Liver (tissue), 9 donors: Measurements from ENCODE around the gene MYOM3. TPM values are rescaled to one million over a fixed set of nuclear protein-coding genes. Genes with fewer than 3 reads are reported as not detected.

ENCODE experiments used
- DNase-seq: peaks from one replicate; pipeline ENCODE4 v3.0.0-alpha.2; 2017; ENCODE audit warnings: low spot score
- H3K27ac ChIP-seq, 2 donors: one replicate each; pipeline ENCODE4 v1.7.0; 2013; ENCODE audit warnings: inconsistent platforms in 2 of 2, low read length in 2 of 2, control low read depth in 1 of 2, low read depth in 1 of 2, mild to moderate bottlenecking in 1 of 2
- H3K27me3 ChIP-seq, 4 donors: one replicate each; pipeline versions ENCODE4 v1.6.1 to v1.7.0; 2013; ENCODE audit warnings: low read length in 3 of 4, inconsistent platforms in 1 of 4, mild to moderate bottlenecking in 1 of 4, moderate library complexity in 1 of 4; ENCODE audit not compliant: control insufficient read depth in 4 of 4, insufficient read depth in 4 of 4
- H3K36me3 ChIP-seq, 4 donors: one replicate each; pipeline versions ENCODE4 v1.6.1 to v1.7.0; 2013; ENCODE audit warnings: low read length in 3 of 4, mild to moderate bottlenecking in 3 of 4, low read depth in 1 of 4, moderate library complexity in 1 of 4; ENCODE audit not compliant: control insufficient read depth in 4 of 4, insufficient read depth in 3 of 4
- H3K4me1 ChIP-seq, 4 donors: one replicate each; pipeline versions ENCODE4 v1.6.1 to v1.7.0; 2013; ENCODE audit warnings: low read length in 3 of 4, mild to moderate bottlenecking in 3 of 4, moderate library complexity in 1 of 4; ENCODE audit not compliant: control insufficient read depth in 4 of 4, insufficient read depth in 4 of 4
- H3K4me3 ChIP-seq, 3 donors: one replicate each; pipeline versions ENCODE4 v1.6.1 to v1.7.0; 2013; ENCODE audit warnings: low read length in 3 of 3, control low read depth in 1 of 3, low read depth in 1 of 3, mild to moderate bottlenecking in 1 of 3
- H3K9ac ChIP-seq, 2 donors: one replicate each; pipeline ENCODE4 v1.7.0; 2013; ENCODE audit warnings: low read length in 2 of 2, mild to moderate bottlenecking in 2 of 2, moderate library complexity in 2 of 2, control low read depth in 1 of 2, low read depth in 1 of 2
- H3K9me3 ChIP-seq, 4 donors: one replicate each; pipeline versions ENCODE4 v1.6.1 to v1.7.0; 2013; ENCODE audit warnings: low read length in 3 of 4; ENCODE audit not compliant: control insufficient read depth in 4 of 4
- ATF3 ChIP-seq: IDR thresholded peaks from 2 replicates; pipeline ENCODE4 v1.6.1; 2016; ENCODE audit warnings: antibody characterized with exemption
- EGR1 ChIP-seq, 2 donors: IDR thresholded peaks; 2 replicates each; pipeline ENCODE4 v1.6.1; 2016 to 2018; ENCODE audit warnings: antibody characterized with exemption in 2 of 2, low read depth in 2 of 2
- FOXA1 ChIP-seq: IDR thresholded peaks from 2 replicates; pipeline ENCODE4 v1.6.1; 2016; ENCODE audit warnings: antibody characterized with exemption
- GABPA ChIP-seq, 2 donors: IDR thresholded peaks in 1 of 2; conservative IDR thresholded peaks in 1 of 2; 2 replicates each; pipeline ENCODE4 v1.6.1; 2016; ENCODE audit warnings: antibody characterized with exemption in 2 of 2, mild to moderate bottlenecking in 1 of 2, moderate library complexity in 1 of 2
- HNF4A ChIP-seq, 2 donors: conservative IDR thresholded peaks; 2 replicates each; pipeline ENCODE4 v1.6.1; 2016; ENCODE audit warnings: antibody characterized with exemption in 2 of 2, mild to moderate bottlenecking in 2 of 2
- HNF4G ChIP-seq: IDR thresholded peaks from 2 replicates; pipeline ENCODE4 v1.6.1; 2016; ENCODE audit warnings: antibody characterized with exemption
- JUND ChIP-seq, 2 donors: IDR thresholded peaks; 2 replicates each; pipeline ENCODE4 v1.6.1; 2016; ENCODE audit warnings: antibody characterized with exemption in 2 of 2
- NR2F2 ChIP-seq: IDR thresholded peaks from 2 replicates; pipeline ENCODE4 v1.6.1; 2016; ENCODE audit warnings: antibody characterized with exemption
- REST ChIP-seq: IDR thresholded peaks from 2 replicates; pipeline ENCODE4 v1.6.1; 2016; ENCODE audit warnings: antibody characterized with exemption, mild to moderate bottlenecking
- RXRA ChIP-seq, 2 donors: IDR thresholded peaks; 2 replicates each; pipeline ENCODE4 v1.6.1; 2017 to 2018; ENCODE audit warnings: antibody characterized with exemption in 2 of 2, mild to moderate bottlenecking in 1 of 2
- TAF1 ChIP-seq: conservative IDR thresholded peaks from 2 replicates; pipeline ENCODE4 v1.6.1; 2016; ENCODE audit warnings: antibody characterized with exemption, mild to moderate bottlenecking
- YY1 ChIP-seq: IDR thresholded peaks from 2 replicates; pipeline ENCODE4 v1.6.1; 2016; ENCODE audit warnings: antibody characterized with exemption, mild to moderate bottlenecking
- WGBS: extraction: QIAGEN DNeasy Blood & Tissue Kit; methylation state at CpG from one replicate; pipeline ENCODE4 v1.1.7; 2013; 5-methylcytosine and 5-hydroxymethylcytosine counted together
- polyA plus RNA-seq, 2 donors: library from polyadenylated mRNA; stranded (reverse) in 1 of 2; unstranded in 1 of 2; fragments of 200-250 nt in 1 of 2; fragments of >200 nt in 1 of 2; fragmentation: Nextera tagmentation in 1 of 2; extraction: Ambion mirVana in 1 of 2; gene quantifications; one replicate each; pipeline versions ENCODE4 v1.2.1 to v1.2.3, GENCODE V29; 2013 to 2015
- total RNA-seq, 2 donors: library from RNA; depleted of rRNA; stranded (reverse); fragments of >200 nt; gene quantifications; one replicate each; pipeline ENCODE4 v1.2.3, GENCODE V29; 2014
- TF ChIP-seq, protein P1 (sequence below): fragments of 150-350 bp; IDR thresholded peaks from 2 replicates; pipeline ENCODE4 v1.5.1; 2017; ENCODE audit warnings: improper control_type of control experiment, low read depth, low read length; ENCODE audit not compliant: missing input control
- TF ChIP-seq, protein P2 (sequence below): IDR thresholded peaks from 2 replicates; pipeline ENCODE4 v1.6.1; 2016; ENCODE audit warnings: antibody characterized with exemption
- TF ChIP-seq, protein P3 (sequence below): IDR thresholded peaks from 2 replicates; pipeline ENCODE4 v1.6.1; 2016; ENCODE audit warnings: antibody characterized with exemption
- donor health status: healthy.
- donor health status: healthy.
- donor health status: healthy.
- donor health status: healthy.
- donor health status: healthy.

The MYOM3 gene
- total and polyA plus RNA-seq, 4 donors: 0.01 to 0.17 (median 0.05) TPM; not detected in 1

DNA sequence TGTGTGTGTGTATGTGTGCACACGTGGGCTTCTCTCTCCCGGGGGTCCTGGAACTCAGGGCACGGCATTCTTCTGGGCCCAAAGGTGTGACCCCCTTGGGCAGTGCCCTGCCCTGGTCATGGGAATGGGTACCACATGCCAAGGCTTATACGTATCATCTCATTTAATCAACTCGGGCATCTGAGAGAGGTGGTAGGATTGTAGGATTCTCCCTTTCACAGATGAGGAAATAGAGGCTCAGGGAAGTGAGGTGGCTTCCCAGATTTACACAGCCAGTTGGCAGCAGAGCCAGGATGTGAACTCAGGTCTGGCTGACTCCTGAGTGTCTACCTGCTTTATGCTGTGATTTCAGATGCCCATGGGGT lies 15.2 kb downstream of the MYOM3 start:
- H3K36me3 ChIP-seq: no peaks in the 10 kb centered on the region
- no peak overlapping the region for H3K4me3 ChIP-seq
- no peak for TF ChIP-seq NR2F2
- TF ChIP-seq, protein P1, sequence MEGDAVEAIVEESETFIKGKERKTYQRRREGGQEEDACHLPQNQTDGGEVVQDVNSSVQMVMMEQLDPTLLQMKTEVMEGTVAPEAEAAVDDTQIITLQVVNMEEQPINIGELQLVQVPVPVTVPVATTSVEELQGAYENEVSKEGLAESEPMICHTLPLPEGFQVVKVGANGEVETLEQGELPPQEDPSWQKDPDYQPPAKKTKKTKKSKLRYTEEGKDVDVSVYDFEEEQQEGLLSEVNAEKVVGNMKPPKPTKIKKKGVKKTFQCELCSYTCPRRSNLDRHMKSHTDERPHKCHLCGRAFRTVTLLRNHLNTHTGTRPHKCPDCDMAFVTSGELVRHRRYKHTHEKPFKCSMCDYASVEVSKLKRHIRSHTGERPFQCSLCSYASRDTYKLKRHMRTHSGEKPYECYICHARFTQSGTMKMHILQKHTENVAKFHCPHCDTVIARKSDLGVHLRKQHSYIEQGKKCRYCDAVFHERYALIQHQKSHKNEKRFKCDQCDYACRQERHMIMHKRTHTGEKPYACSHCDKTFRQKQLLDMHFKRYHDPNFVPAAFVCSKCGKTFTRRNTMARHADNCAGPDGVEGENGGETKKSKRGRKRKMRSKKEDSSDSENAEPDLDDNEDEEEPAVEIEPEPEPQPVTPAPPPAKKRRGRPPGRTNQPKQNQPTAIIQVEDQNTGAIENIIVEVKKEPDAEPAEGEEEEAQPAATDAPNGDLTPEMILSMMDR: no peak
- no peak for TF ChIP-seq FOXA1
- no peak for TF ChIP-seq TAF1
- no peak for TF ChIP-seq HNF4A (conservative IDR thresholded peaks at IDR 0.05)
- TF ChIP-seq GABPA (IDR thresholded peaks at IDR 0.05 in 1 of 2, conservative IDR thresholded peaks at IDR 0.05 in 1 of 2): no peak
- H3K27me3 ChIP-seq: no peaks in the 10 kb centered on the region
- no peak overlapping the region for H3K27ac ChIP-seq
- H3K4me1 ChIP-seq: no peaks in the 10 kb centered on the region
- WGBS: 91% methylated on average over 5 of the region's 5 CpGs
- no peaks in the 10 kb centered on the region for H3K9me3 ChIP-seq
- DNase-seq: no peak
- H3K9ac ChIP-seq: no peak overlapping the region

DNA sequence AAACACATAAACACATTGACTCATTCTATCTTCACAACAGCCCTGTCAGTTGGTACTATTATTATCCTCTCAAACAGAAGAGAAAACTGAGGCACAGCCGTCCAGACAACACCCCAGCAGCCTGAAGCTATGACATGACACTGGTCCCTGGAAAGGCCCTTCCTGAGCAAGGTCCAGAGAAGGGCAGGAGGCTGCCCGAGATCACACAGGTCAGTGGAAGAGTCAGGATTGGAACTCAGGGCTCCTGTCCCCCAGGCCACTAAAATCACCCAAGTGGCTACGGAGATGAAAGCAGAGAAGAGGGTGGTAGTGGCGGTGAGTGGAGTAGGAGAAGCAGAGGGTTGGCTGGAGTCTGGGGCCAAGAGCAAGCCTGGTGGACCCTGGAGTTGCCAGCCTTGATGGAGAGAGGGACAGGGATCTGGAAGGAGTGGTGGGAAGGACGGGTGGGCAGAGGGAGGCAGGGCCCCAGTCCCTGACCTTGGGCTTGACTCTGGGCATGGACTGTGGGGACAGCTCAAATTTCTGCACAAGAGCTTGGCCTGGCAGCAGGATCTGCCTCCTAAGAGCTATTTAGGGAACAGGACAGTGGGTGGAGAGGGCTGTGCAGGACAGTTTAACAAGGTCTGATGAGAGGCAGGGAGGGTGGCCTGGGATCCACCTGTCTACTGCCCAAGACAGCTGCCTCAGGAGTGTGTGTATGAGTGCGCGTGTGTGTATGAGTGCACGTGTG lies 15.8 kb downstream of the MYOM3 start:
- H3K4me3 ChIP-seq: no peak overlapping the region
- H3K4me1 ChIP-seq: no peaks in the 10 kb centered on the region
- no peak overlapping the region for H3K27ac ChIP-seq
- WGBS: 93% methylated on average over 8 of the region's 8 CpGs
- H3K9ac ChIP-seq: no peak overlapping the region
- no peak for DNase-seq
- TF ChIP-seq HNF4G (no peak), ATF3 (no peak)
- no peaks in the 10 kb centered on the region for H3K36me3 ChIP-seq
- H3K9me3 ChIP-seq: no peaks in the 10 kb centered on the region
- H3K27me3 ChIP-seq: no peaks in the 10 kb centered on the region

GRCh38 chr1:24095140-24095859 lies 16.6 kb downstream of the MYOM3 start:
- Histone ChIP-seq H3K27ac (no peak overlapping the region), H3K27me3 (no peaks in the 10 kb centered on the region), H3K36me3 (no peaks in the 10 kb centered on the region), H3K4me3 (no peak overlapping the region), H3K9me3 (no peaks in the 10 kb centered on the region), H3K4me1 (no peaks in the 10 kb centered on the region), H3K9ac (no peak overlapping the region)
- TF ChIP-seq, protein P1: no peak
- TF ChIP-seq EGR1 (IDR thresholded peaks at IDR 0.05; ENCODE audit: low read depth in 2 of 2) (no peak), TAF1 (no peak), JUND (IDR thresholded peaks at IDR 0.05) (no peak), REST (no peak), RXRA (IDR thresholded peaks at IDR 0.05) (no peak), YY1 (no peak)
- TF ChIP-seq, protein P2, sequence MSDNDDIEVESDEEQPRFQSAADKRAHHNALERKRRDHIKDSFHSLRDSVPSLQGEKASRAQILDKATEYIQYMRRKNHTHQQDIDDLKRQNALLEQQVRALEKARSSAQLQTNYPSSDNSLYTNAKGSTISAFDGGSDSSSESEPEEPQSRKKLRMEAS: no peak
- TF ChIP-seq, protein P3, sequence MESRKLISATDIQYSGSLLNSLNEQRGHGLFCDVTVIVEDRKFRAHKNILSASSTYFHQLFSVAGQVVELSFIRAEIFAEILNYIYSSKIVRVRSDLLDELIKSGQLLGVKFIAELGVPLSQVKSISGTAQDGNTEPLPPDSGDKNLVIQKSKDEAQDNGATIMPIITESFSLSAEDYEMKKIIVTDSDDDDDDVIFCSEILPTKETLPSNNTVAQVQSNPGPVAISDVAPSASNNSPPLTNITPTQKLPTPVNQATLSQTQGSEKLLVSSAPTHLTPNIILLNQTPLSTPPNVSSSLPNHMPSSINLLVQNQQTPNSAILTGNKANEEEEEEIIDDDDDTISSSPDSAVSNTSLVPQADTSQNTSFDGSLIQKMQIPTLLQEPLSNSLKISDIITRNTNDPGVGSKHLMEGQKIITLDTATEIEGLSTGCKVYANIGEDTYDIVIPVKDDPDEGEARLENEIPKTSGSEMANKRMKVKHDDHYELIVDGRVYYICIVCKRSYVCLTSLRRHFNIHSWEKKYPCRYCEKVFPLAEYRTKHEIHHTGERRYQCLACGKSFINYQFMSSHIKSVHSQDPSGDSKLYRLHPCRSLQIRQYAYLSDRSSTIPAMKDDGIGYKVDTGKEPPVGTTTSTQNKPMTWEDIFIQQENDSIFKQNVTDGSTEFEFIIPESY: no peak
- WGBS: 85% methylated on average over 14 of the region's 14 CpGs
- DNase-seq: no peak
